WI38 (cell line): ENCODE results near the gene PPP2R5C.

Experiments
- H3K4me3 ChIP-seq: 2 replicates; pipeline ENCODE4 v1.5.1; 2011; ENCODE audit warnings: low read depth, mild to moderate bottlenecking, control low read depth, low read length
- CTCF ChIP-seq: IDR thresholded peaks from 2 replicates; pipeline ENCODE4 v1.5.1; 2012; ENCODE audit warnings: low read depth, mild to moderate bottlenecking, control low read depth, low read length

PPP2R5C gene

GRCh38 chr14:101849640-101850039 lies 88.1 kb downstream of the PPP2R5C start:
- no peak for TF ChIP-seq CTCF
- H3K4me3 ChIP-seq, result no peak overlapping the region

GRCh38 chr14:101851183-101851582 lies 89.7 kb downstream of the PPP2R5C start:
- no peak overlapping the region for H3K4me3 ChIP-seq
- no peak for TF ChIP-seq CTCF

- H3K4me3 ChIP-seq, result no peak overlapping the region
- no peak for TF ChIP-seq CTCF
These were observed 90.4 kb downstream of the PPP2R5C start for GRCh38 chr14:101851736-101852405.

GRCh38 chr14:101852785-101853184 lies 91.3 kb downstream of the PPP2R5C start:
- no peak overlapping the region for H3K4me3 ChIP-seq
- no peak for TF ChIP-seq CTCF

- H3K4me3 ChIP-seq, result no peak overlapping the region
- no peak for TF ChIP-seq CTCF
These were observed 92.0 kb downstream of the PPP2R5C start for GRCh38 chr14:101853455-101854018.

GRCh38 chr14:101854366-101854765 lies 92.9 kb downstream of the PPP2R5C start:
- no peak for TF ChIP-seq CTCF
- no peak overlapping the region for H3K4me3 ChIP-seq

- H3K4me3 ChIP-seq, result no peak overlapping the region
- TF ChIP-seq CTCF, result no peak
These were observed 94.4 kb downstream of the PPP2R5C start for GRCh38 chr14:101855958-101856357.
